ENCODE data around the gene ATP2C2.

GRCh38 chr16:84351630-84352029 is 16.7 kb upstream of the ATP2C2 start:
- no peak for TF ChIP-seq CTCF (conservative IDR thresholded peaks at IDR 0.05)
- TF ChIP-seq ZFX (IDR thresholded peaks at IDR 0.05), result no peak

Data from C4-2B (cell line).